ENCODE measurements around the gene CDADC1.

CDADC1 gene

GRCh38 chr13:49336655-49337054, 88.9 kb downstream of the CDADC1 start:
- H3K4me2 ChIP-seq (ENCODE audit: low read depth, low read length, poor library complexity, severe bottlenecking), result no peak overlapping the region
- no peaks in the 10 kb centered on the region for H3K9me3 ChIP-seq (ENCODE audit: insufficient read depth, low read length)
- H3F3A ChIP-seq (ENCODE audit: insufficient read depth), result no peaks in the 10 kb centered on the region
- no peak overlapping the region for H3K4me3 ChIP-seq (ENCODE audit: insufficient read depth, low read length, poor library complexity, severe bottlenecking)
- no peak overlapping the region for H3K9ac ChIP-seq (ENCODE audit: low read length)
- H3K27me3 ChIP-seq (ENCODE audit: low read length), result no peaks in the 10 kb centered on the region
- no peaks in the 10 kb centered on the region for H3K9me2 ChIP-seq (replicated peaks; ENCODE audit: insufficient read depth, low read length)
- no peak for TF ChIP-seq EZH2phosphoT487 (conservative IDR thresholded peaks at IDR 0.05; ENCODE audit: low read length)
- no peaks in the 10 kb centered on the region for H4K20me1 ChIP-seq (ENCODE audit: low read depth, low read length)
- H3K27ac ChIP-seq (ENCODE audit: low read depth, low read length), result no peak overlapping the region
- H3K36me3 ChIP-seq (ENCODE audit: low read length), result no peaks in the 10 kb centered on the region
- H3K79me2 ChIP-seq (ENCODE audit: insufficient read depth, low read length), result no peaks in the 10 kb centered on the region
- H2AFZ ChIP-seq (ENCODE audit: low read depth, low read length, severe bottlenecking), result no peak overlapping the region

GRCh38 chr13:49340161-49340560, 92.4 kb downstream of the CDADC1 start:
- Histone ChIP-seq H3K36me3 (ENCODE audit: low read length) (no peaks in the 10 kb centered on the region), H3K4me3 (ENCODE audit: insufficient read depth, low read length, poor library complexity, severe bottlenecking) (no peak overlapping the region), H3K27ac (ENCODE audit: low read depth, low read length) (no peak overlapping the region), H3K9me2 (replicated peaks; ENCODE audit: insufficient read depth, low read length) (no peaks in the 10 kb centered on the region), H3K9ac (ENCODE audit: low read length) (no peak overlapping the region), H3K79me2 (ENCODE audit: insufficient read depth, low read length) (no peaks in the 10 kb centered on the region), H3K4me2 (ENCODE audit: low read depth, low read length, poor library complexity, severe bottlenecking) (no peak overlapping the region), H2AFZ (ENCODE audit: low read depth, low read length, severe bottlenecking) (no peak overlapping the region), H3K9me3 (ENCODE audit: insufficient read depth, low read length) (no peaks in the 10 kb centered on the region), H4K20me1 (ENCODE audit: low read depth, low read length) (no peaks in the 10 kb centered on the region), H3K27me3 (ENCODE audit: low read length) (no peaks in the 10 kb centered on the region), H3F3A (ENCODE audit: insufficient read depth) (no peaks in the 10 kb centered on the region)
- TF ChIP-seq CTCF (IDR thresholded peaks at IDR 0.05; ENCODE audit: insufficient read depth, low read length, poor library complexity, severe bottlenecking) (no peak), EZH2phosphoT487 (conservative IDR thresholded peaks at IDR 0.05; ENCODE audit: low read length) (no peak)

- Histone ChIP-seq H3K79me2 (ENCODE audit: insufficient read depth, low read length) (no peaks in the 10 kb centered on the region), H3K27ac (ENCODE audit: low read depth, low read length) (no peak overlapping the region), H3K9me2 (replicated peaks; ENCODE audit: insufficient read depth, low read length) (no peaks in the 10 kb centered on the region), H3K4me2 (ENCODE audit: low read depth, low read length, poor library complexity, severe bottlenecking) (no peak overlapping the region), H4K20me1 (ENCODE audit: low read depth, low read length) (no peaks in the 10 kb centered on the region), H2AFZ (ENCODE audit: low read depth, low read length, severe bottlenecking) (no peak overlapping the region), H3K27me3 (ENCODE audit: low read length) (no peaks in the 10 kb centered on the region), H3K36me3 (ENCODE audit: low read length) (no peaks in the 10 kb centered on the region), H3K4me3 (ENCODE audit: insufficient read depth, low read length, poor library complexity, severe bottlenecking) (no peak overlapping the region), H3F3A (ENCODE audit: insufficient read depth) (no peaks in the 10 kb centered on the region), H3K9ac (ENCODE audit: low read length) (no peak overlapping the region), H3K9me3 (ENCODE audit: insufficient read depth, low read length) (no peaks in the 10 kb centered on the region)
- TF ChIP-seq EZH2phosphoT487 (conservative IDR thresholded peaks at IDR 0.05; ENCODE audit: low read length) (no peak), CTCF (IDR thresholded peaks at IDR 0.05; ENCODE audit: insufficient read depth, low read length, poor library complexity, severe bottlenecking) (no peak)
Measured at GRCh38 chr13:49341517-49341916, 93.8 kb downstream of the CDADC1 start.

GRCh38 chr13:49341941-49342340, 94.2 kb downstream of the CDADC1 start:
- H2AFZ ChIP-seq (ENCODE audit: low read depth, low read length, severe bottlenecking), result no peak overlapping the region
- H3K9me3 ChIP-seq (ENCODE audit: insufficient read depth, low read length), result no peaks in the 10 kb centered on the region
- H3K79me2 ChIP-seq (ENCODE audit: insufficient read depth, low read length), result no peaks in the 10 kb centered on the region
- no peak overlapping the region for H3K4me3 ChIP-seq (ENCODE audit: insufficient read depth, low read length, poor library complexity, severe bottlenecking)
- no peak overlapping the region for H3K27ac ChIP-seq (ENCODE audit: low read depth, low read length)
- TF ChIP-seq CTCF (IDR thresholded peaks at IDR 0.05; ENCODE audit: insufficient read depth, low read length, poor library complexity, severe bottlenecking), result no peak
- TF ChIP-seq EZH2phosphoT487 (conservative IDR thresholded peaks at IDR 0.05; ENCODE audit: low read length), result no peak
- no peaks in the 10 kb centered on the region for H3K9me2 ChIP-seq (replicated peaks; ENCODE audit: insufficient read depth, low read length)
- no peaks in the 10 kb centered on the region for H3K27me3 ChIP-seq (ENCODE audit: low read length)
- H3F3A ChIP-seq (ENCODE audit: insufficient read depth), result no peaks in the 10 kb centered on the region
- no peak overlapping the region for H3K9ac ChIP-seq (ENCODE audit: low read length)
- H3K36me3 ChIP-seq (ENCODE audit: low read length), result no peaks in the 10 kb centered on the region
- H3K4me2 ChIP-seq (ENCODE audit: low read depth, low read length, poor library complexity, severe bottlenecking), result no peak overlapping the region
- H4K20me1 ChIP-seq (ENCODE audit: low read depth, low read length), result no peaks in the 10 kb centered on the region
